HEK293T (cell line): ENCODE measurements around the gene PIK3IP1.
A peak's percentile ranks its signal among the peaks of the same experiment; 100 is the strongest.
"Not testable (repeated sequence)": the region's sequence is repeated elsewhere in the genome, so short reads cannot be mapped to it uniquely, and the experiment has no call there.

Experiments
- CTCF ChIA-PET: fragments of 350-600 bp; formaldehyde crosslinking; extraction: SDS; loops from one replicate; lab custom pipeline; 2021; ENCODE audit warnings: antibody characterized with exemption, inconsistent platforms; lab: Yijun Ruan, JAX
- POLR2A ChIA-PET: fragments of 350-600 bp; formaldehyde crosslinking; extraction: SDS; loops from one replicate; lab custom pipeline; 2020; ENCODE audit warnings: antibody characterized with exemption, inconsistent platforms; lab: Yijun Ruan, JAX
- DNase-seq: peaks from one replicate; pipeline ENCODE4 v3.0.0; 2012; ENCODE audit warnings: mixed read lengths; ENCODE audit errors: extremely low spot score
- ARNT ChIP-seq: fragments of 450-650 bp; IDR thresholded peaks from 2 replicates; pipeline ENCODE4 v1.6.1; 2017; ENCODE audit warnings: mild to moderate bottlenecking
- CTBP1 ChIP-seq: fragments of 450-650 bp; IDR thresholded peaks from 2 replicates; pipeline ENCODE4 v1.6.1; 2016; ENCODE audit warnings: borderline replicate concordance
- ELF4 ChIP-seq: fragments of 450-650 bp; IDR thresholded peaks from 2 replicates; pipeline ENCODE4 v1.6.1; 2017; ENCODE audit warnings: antibody characterized with exemption
- FOXA1 ChIP-seq: fragments of 450-650 bp; IDR thresholded peaks from 2 replicates; pipeline ENCODE4 v1.6.1; 2016; ENCODE audit warnings: mild to moderate bottlenecking
- FOXK2 ChIP-seq: fragments of 450-650 bp; IDR thresholded peaks from 2 replicates; pipeline ENCODE4 v1.6.1; 2016; ENCODE audit warnings: mild to moderate bottlenecking
- FOXM1 ChIP-seq: fragments of 450-650 bp; IDR thresholded peaks from 2 replicates; pipeline ENCODE4 v1.6.1; 2017; ENCODE audit warnings: mild to moderate bottlenecking, borderline replicate concordance
- HDGF ChIP-seq: fragments of 450-650 bp; IDR thresholded peaks from 2 replicates; pipeline ENCODE4 v1.6.1; 2017; ENCODE audit warnings: antibody characterized with exemption, borderline replicate concordance
- L3MBTL2 ChIP-seq: fragments of 450-650 bp; conservative IDR thresholded peaks from 2 replicates; pipeline ENCODE4 v1.6.1; 2016; ENCODE audit warnings: mild to moderate bottlenecking
- LEF1 ChIP-seq: fragments of 450-650 bp; IDR thresholded peaks from 2 replicates; pipeline ENCODE4 v1.6.1; 2017; ENCODE audit warnings: mild to moderate bottlenecking, borderline replicate concordance
- NFRKB ChIP-seq: fragments of 450-650 bp; IDR thresholded peaks from 2 replicates; pipeline ENCODE4 v1.6.1; 2016; ENCODE audit warnings: mild to moderate bottlenecking, moderate library complexity
- PKNOX1 ChIP-seq: fragments of 450-650 bp; IDR thresholded peaks from 2 replicates; pipeline ENCODE4 v1.6.1; 2016
- SP1 ChIP-seq: fragments of 450-650 bp; IDR thresholded peaks from 2 replicates; pipeline ENCODE4 v1.6.1; 2017
- SUZ12 ChIP-seq: fragments of 450-650 bp; IDR thresholded peaks from 2 replicates; pipeline ENCODE4 v1.6.1; 2016; ENCODE audit warnings: mild to moderate bottlenecking
- TARDBP ChIP-seq: fragments of 450-650 bp; IDR thresholded peaks from 2 replicates; pipeline ENCODE4 v1.6.1; 2016
- ZNF384 ChIP-seq: fragments of 450-650 bp; IDR thresholded peaks from 2 replicates; pipeline ENCODE4 v1.6.1; 2016

PIK3IP1 gene

DNA sequence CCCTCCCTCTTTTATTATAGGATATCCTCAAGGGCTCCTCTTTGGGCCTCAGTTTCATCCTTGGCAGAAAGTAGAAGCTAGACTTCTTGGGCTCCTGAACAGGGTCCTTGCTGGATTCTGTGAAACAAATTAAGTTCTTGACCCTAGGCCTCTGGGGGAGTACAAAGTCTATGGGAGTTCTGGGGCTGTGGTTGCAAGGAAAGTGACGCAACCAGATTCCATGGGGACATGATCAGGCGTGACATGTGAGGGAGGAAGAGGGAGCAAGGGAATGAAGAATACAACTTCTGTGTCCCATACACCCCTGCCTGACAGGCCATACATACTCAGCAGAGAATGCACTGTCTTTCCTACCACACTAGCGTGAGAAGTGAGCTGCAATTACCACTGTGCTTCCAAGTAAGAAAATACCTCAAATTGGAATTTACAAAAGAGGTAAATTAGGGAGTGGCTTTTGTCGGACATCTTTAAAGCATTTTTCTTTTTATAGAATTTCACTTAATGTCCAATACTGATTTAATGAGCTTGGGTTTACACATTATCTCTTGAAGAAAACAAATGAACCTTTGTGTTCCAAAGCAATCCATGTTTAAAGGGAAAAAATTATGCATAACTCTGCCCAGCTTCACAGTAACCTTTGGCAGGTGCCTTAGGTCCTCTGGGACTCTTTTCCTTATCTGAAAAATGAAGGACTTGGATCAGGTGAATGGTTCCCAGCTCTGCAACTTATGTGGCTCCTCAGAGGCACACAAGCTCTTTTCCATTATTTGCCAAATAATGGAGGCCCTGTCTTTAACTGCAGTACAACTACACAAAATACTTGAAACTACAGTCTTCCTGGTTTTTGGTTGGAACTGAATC, 41.3 kb downstream of the PIK3IP1 start:
- ChIA-PET CTCF (interaction anchor here (0.6 to 1.4 kb wide), 2 partner anchors 22 to 89 kb away, joined by 4 read pairs; no protein-coding TSS in a partner anchor), POLR2A (interaction anchor here (1.2 to 1.5 kb wide), 2 partner anchors 9 to 41 kb away, joined by 3 read pairs; no protein-coding TSS in a partner anchor)
- TF ChIP-seq NFRKB: no peak
- TF ChIP-seq L3MBTL2: no peak
- no peak for TF ChIP-seq FOXM1
- no peak for TF ChIP-seq PKNOX1
- TF ChIP-seq FOXK2: no peak
- TF ChIP-seq SUZ12: no peak
- TF ChIP-seq TARDBP: no peak
- no peak for TF ChIP-seq LEF1
- TF ChIP-seq HDGF: no peak
- TF ChIP-seq SP1: no peak
- no peak for TF ChIP-seq CTBP1
- no peak for DNase-seq

GRCh38 chr22:31248965-31249958, 43.0 kb downstream of the PIK3IP1 start:
- CTCF ChIA-PET: interaction anchor here (2.5 kb wide), 1 partner anchor 24 kb away, joined by 12 read pairs; no protein-coding TSS in a partner anchor
- POLR2A ChIA-PET: interaction anchor here (0.8 to 1.7 kb wide), 2 partner anchors 19 to 41 kb away, joined by 3 to 4 read pairs; no protein-coding TSS in a partner anchor
- no peak for DNase-seq
- TF ChIP-seq PKNOX1 (no peak), ARNT (no peak), FOXA1 (no peak), SP1 (no peak), SUZ12 (no peak), LEF1 (no peak), HDGF (no peak), ELF4 (no peak)

DNA sequence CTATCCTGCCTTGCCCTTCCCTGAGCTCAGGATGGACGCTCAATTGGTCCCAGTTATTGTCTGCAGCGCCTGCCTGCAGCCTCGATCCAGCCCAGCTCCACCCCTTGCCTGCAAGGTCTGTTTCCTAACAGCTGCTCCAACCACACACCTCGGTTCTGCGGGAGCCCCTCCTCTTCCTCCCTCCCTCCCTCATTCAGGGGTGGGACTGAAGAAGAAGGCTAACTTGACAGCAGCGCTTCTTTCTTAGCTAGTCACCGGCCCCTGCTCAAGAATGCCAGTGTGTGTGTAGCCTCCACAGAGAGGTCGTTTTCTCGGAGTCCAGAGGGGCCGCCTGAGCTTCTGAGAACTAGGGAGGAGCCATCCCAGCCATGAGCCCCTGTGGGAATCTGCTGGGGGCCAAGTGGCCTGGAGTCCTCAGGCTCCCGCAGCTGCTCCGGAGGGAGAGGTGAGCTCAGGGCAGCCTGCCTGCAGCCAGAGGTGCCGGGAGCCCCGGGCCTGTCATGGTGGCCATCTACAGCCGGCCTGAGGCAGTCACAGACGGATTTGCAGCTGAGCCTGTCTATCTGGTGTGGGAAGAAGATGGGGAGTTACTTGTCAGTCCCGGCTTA, 44.0 kb downstream of the PIK3IP1 start:
- POLR2A ChIA-PET: interaction anchor here (0.8 to 1.7 kb wide), 3 partner anchors 18 to 42 kb away, joined by 3 to 4 read pairs (median 3); no protein-coding TSS in a partner anchor
- TF ChIP-seq ELF4 (no peak), NFRKB (no peak), LEF1 (no peak), ZNF384 (no peak), HDGF (peak; percentile 90; the same call in 1 of the 2 replicates), PKNOX1 (no peak), FOXA1 (no peak)
- DNase-seq: peak; percentile 85
- CTCF ChIA-PET: interaction anchor here (2.5 kb wide), 1 partner anchor 25 kb away, joined by 12 read pairs; no protein-coding TSS in a partner anchor

- POLR2A ChIA-PET: interaction anchor here (0.8 to 1.7 kb wide), 2 partner anchors 25 to 42 kb away, joined by 3 to 4 read pairs; no protein-coding TSS in a partner anchor
- TF ChIP-seq TARDBP: no peak
- CTCF ChIA-PET: interaction anchor here (2.5 kb wide), 1 partner anchor 25 kb away, joined by 12 read pairs; no protein-coding TSS in a partner anchor
- DNase-seq: no peak
These were observed 44.6 kb downstream of the PIK3IP1 start for GRCh38 chr22:31247726-31248125.

DNA sequence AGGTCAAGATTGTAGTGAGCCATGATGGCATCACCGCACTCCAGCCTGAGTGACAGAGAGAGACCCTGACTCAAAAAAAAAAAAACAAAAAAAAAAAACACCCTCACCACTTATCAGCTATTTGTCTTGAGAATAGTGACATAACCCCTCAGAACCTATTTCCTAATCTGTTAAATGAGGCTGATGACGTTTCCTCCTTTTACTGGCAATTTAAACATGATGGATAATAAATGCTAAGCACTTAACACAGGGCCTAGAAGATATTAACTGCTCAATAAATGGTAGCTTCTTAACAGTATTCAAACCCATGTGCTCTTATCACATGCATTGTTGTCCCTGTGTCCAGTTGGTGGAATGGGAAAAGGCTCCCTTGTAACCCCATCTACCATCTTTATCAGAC, 45.6 kb downstream of the PIK3IP1 start:
- DNase-seq: no peak
- TF ChIP-seq PKNOX1: no peak
- TF ChIP-seq FOXK2: no peak
- no peak for TF ChIP-seq CTBP1
- no peak for TF ChIP-seq ARNT
- CTCF ChIA-PET: interaction anchor here (0.7 kb wide), 1 partner anchor 26 kb away, joined by 3 read pairs; no protein-coding TSS in a partner anchor
- POLR2A ChIA-PET: no interaction called here

GRCh38 chr22:31245998-31246397, 46.3 kb downstream of the PIK3IP1 start:
- POLR2A ChIA-PET, CTCF ChIA-PET, DNase-seq: not testable (repeated sequence)
